COLO668 (cell line): ENCODE results near the gene CD2.
A peak's percentile ranks its signal among the peaks of the same experiment; 100 is the strongest.

Source experiments
- DNase-seq: peaks from one replicate; lab custom pipeline; 2025; ENCODE audit not compliant: unreplicated experiment; lab: John Stamatoyannopoulos, UW

The CD2 gene

GRCh38 chr1:116754198-116754977 is at the start of gene CD2:
Gene CD2 (plus strand): TSS chr1:116754430. CDS start chr1:116754493, 63 bp downstream.
- DNase-seq = no peak

GRCh38 chr1:116706123-116706522 is 48.1 kb upstream of the CD2 start:
- no peak for DNase-seq

- DNase-seq = no peak
These were observed 47.4 kb upstream of the CD2 start for GRCh38 chr1:116706841-116707240.

GRCh38 chr1:116708255-116708900 is 45.9 kb upstream of the CD2 start:
- peak; percentile 68 for DNase-seq

GRCh38 chr1:116709666-116710167 is 44.5 kb upstream of the CD2 start:
- no peak for DNase-seq

DNA sequence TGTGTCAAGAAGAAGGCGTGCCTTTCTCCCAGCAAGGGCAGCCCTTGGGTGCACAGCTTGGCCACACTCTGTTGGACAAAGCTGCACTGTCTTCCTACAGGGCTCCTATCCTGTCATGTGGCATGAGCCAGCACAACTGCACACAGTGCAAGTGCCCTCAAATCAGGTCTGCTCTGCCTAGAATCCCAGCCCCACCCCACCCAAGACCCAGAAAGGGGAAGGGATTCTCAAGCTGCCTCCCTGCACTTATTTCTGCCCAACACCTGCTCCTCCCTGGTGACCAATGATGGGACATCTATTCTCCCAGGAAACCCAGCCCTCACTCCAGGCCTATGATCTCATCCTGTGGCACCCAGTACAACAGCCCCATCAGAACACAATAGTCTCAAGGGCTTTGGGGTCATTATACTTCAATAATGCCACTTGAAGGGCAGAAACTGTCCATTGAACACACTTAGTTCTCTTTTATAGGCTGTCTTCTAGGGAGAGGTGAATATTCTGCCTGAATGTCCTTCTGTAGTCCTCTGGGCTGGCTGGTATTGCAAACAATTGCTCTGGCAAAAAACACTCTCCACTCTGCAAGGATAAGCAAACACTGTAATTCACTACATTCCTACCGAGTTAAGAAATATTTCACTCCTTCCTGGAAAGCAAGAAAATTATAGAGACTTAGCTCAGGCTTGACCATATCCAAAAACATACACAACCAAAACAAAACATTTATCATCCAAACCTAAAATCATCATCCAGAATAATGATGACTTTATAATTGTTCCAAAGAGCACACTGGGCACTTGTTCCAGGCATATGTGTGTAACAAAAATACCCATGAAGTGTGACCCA is 43.6 kb upstream of the CD2 start:
- peak; percentile 80 for DNase-seq

DNA sequence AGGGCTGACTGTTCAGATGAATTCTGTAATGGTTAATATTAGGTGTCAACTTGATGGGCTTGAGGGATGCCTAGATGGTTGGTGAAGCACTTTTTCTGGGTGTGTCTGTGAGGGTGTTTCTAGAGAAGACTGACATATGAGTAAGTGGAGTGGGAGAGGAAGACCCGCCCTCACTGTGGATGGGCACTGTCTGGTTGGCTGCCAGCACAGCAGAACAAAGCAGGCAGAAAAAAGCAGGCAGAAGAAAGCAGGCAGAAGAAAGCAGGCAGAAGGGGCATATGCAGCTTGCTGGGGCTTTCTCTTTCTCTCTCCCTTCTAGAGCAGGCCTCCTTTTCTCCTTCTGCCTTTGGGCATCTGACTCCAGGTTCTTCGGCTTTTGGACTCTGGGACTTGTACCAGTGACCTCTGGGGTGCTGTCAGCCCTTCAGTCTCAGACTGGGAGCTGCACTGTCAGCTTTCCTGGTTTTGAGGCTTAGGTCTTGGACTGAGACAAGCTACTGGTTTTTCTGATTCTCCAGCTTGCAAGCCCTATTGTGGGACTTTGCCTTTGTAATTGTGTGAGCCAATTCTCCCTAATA is 42.9 kb upstream of the CD2 start:
- DNase-seq = peak; percentile 52

DNA sequence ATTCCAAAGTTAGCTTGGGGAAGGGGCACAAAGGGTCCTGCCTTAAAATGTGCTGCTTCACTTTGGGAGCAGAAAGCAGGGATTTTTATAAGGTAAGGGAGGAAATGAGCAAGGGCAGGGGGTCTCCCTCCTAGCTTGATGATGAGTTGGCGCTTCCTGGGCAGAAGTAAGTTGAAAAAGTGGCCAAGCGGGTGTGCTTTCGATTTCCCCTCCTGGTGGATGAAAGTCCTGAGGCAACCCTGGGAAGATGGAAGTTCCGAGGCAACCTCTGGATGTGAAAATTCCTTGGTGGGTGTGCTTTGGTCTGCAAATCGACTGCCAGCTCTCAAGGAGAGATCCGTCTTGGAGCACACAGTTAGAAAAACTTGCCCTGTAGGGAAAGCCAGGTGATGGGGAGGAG is 41.7 kb upstream of the CD2 start:
- no peak for DNase-seq

DNA sequence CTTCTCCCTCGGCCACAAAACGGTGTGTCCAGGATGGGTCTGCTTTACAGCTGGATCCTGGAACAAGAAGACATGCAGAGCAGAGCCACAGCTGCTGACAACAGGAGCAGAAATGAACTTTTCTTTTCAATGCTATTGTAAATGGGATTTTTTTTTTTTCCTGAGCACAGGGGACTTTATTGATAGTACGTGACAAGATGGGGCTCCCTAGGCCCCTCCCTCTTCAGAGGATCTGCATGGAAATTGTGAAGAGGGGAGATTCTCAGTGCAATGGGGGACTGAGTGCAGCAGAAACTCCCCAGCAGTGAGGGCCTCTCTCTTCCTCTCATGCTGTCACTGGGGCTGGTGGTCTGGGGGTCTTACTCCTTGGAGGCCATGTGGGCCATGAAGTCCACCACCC is 40.8 kb upstream of the CD2 start:
- DNase-seq = no peak

GRCh38 chr1:116716391-116716790 is 37.8 kb upstream of the CD2 start:
- DNase-seq = no peak

GRCh38 chr1:116717318-116717717 is 36.9 kb upstream of the CD2 start:
- DNase-seq = no peak

DNA sequence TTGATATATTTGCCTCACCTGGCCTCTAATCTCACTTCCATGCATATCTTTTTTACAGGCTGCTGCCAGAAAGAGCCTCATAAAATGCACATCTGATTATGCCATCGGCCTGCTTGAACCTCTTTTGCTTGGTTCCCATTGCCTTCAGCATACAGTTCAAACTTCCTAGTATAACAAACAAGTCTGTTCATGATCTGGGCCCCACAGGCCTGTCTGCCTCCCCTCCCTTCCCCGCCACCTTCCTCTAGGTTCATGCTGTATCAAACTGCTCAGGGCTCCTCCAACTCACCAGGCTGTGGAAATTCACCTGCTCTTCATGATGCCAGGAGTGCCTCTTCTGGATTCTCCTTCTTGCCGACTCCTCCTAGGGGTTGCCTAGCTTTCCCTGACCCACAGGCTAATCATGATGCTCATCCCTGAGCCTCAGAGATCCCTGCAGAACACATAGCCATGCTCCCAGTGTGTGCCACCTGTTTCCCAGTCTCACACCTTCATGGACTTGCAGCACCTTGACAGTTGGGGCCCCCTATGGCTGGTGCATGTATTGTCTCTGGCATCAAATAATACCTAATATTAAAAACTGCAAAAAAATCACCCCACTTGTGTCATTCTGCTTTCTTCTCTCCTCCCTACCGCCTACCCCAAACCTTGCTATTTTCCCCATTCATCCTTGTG is 33.7 kb upstream of the CD2 start:
- no peak for DNase-seq

- DNase-seq = no peak
These were observed 33.2 kb upstream of the CD2 start for GRCh38 chr1:116721039-116721405.

- DNase-seq = no peak
These were observed 32.7 kb upstream of the CD2 start for GRCh38 chr1:116721451-116722007.

GRCh38 chr1:116722016-116722838 is 32.0 kb upstream of the CD2 start:
- no peak for DNase-seq

DNA sequence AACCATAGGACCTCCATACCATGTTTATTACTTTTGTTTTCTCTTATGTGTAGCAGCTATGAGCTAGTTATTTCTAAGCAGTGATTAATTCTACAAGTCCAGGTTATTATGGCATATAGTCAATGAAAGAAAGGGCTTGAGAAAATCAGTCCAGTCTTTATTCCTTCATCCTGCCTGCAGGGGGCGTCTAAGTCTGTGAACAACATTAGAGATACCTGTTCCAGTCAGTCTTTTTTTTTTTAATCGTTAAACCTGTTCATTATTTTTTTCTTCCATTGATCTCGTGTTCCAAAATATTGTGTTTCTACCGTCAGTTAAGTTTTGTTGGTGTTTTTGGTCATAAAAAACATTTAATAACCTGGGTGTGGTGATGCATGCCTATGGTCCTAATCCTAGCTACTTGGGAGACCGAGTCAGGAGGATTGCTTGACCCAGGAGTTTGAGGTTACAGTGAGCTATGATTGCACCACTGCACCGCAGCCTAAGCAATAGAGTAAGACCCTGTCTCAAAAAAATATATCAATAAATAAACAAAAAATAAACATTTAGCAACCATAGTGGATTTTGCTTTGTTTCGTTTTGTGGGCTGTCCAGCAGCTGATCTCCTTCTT is 29.4 kb upstream of the CD2 start:
- DNase-seq = peak; percentile 68

DNA sequence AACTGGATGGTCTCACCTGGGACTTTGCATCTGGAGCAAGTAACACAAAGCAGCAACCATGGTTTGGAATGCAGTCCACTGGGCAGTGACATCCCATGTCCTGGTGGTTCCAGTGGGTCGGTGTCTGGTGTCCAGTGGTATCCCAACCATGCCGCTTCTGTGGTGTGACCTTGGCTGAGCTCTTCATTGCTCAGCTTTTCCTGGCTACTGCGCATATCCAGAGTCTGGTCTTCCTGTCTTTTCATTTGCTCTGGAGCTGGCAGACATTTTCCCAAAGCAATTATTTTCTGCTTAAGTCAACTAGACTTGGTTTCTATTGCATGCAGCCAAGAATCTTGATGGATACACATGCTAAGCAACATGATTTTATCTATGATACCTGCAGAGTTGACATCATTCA is 28.4 kb upstream of the CD2 start:
- no peak for DNase-seq

DNA sequence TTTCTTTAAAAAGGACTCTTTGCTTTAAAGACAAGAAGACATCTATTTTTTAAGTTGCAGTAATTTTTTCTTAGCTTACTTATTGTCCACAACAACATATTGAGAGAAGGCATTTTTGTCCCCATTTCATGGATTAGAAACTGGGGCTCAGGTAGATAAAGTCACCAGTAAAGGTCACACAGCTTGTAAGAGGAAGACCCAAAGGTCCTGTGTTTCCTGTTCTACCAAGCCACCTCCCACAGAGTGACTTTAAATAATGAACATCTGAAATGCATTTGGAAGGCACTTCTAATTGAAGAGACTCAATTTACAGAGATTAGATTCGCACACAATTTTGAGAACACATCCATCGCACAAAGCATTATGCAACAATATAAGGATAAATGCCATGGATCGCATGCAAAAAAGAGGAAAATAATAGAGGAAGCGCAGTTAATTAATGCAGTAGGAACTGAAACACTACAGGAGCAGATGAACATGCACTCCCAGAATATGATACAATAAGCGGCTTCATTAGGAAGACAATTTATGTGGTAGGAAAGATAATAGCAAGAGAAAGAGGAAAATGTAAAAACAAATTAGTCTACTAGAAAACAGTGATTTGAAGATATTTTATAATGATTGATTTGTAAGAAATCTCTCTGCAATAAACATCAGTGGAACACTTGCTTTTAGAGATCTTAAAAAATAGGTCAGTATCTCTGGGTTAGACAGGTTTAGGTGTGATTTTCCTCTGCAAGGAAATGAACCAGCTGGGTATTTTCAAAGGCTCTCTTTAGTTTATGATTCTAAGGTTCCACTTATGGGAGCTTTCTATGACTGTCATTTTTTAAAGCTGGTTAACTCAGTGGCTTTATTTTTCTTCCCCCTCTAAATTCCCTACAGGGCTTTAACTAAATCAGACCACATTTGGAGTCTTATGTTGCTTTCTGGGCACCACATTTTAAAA is 27.1 kb upstream of the CD2 start:
- DNase-seq = no peak
